IPS DF 6.9 (cell line): Measurements from ENCODE around the gene EFHD1.
A peak's percentile ranks its signal among the peaks of the same experiment; 100 is the strongest.

Source experiments
- DNase-seq: peaks from one replicate; pipeline ENCODE4 v3.0.0-alpha.2; 2013; ENCODE audit warnings: low read depth, low spot score
- H3K27ac ChIP-seq: one replicate; pipeline ENCODE4 v1.5.1; 2013; ENCODE audit warnings: low read length, control low read depth
- H3K27me3 ChIP-seq: 2 replicates; pipeline ENCODE4 v1.6.1; 2013; ENCODE audit warnings: mild to moderate bottlenecking, low read length; ENCODE audit not compliant: control insufficient read depth, insufficient read depth
- H3K36me3 ChIP-seq: 2 replicates; pipeline ENCODE4 v1.6.1; 2013; ENCODE audit warnings: low read length; ENCODE audit not compliant: control insufficient read depth, insufficient read depth
- H3K4me1 ChIP-seq: 2 replicates; pipeline ENCODE4 v1.6.1; 2013; ENCODE audit warnings: low read length; ENCODE audit not compliant: control insufficient read depth, insufficient read depth
- H3K4me3 ChIP-seq: 2 replicates; pipeline ENCODE4 v1.5.1; 2013; ENCODE audit warnings: mild to moderate bottlenecking, low read length
- H3K9me3 ChIP-seq: 2 replicates; pipeline ENCODE4 v1.6.1; 2013; ENCODE audit warnings: low read length, inconsistent platforms; ENCODE audit not compliant: control insufficient read depth, insufficient read depth
- WGBS: extraction: QIAGEN DNeasy Blood & Tissue Kit; methylation state at CpG from one replicate; pipeline ENCODE4 v1.1.7; 2013; ENCODE audit warnings: mixed read lengths, missing lambda C conversion rate; ENCODE audit not compliant: insufficient read length, insufficient coverage; 5-methylcytosine and 5-hydroxymethylcytosine counted together

EFHD1 gene, protein sequence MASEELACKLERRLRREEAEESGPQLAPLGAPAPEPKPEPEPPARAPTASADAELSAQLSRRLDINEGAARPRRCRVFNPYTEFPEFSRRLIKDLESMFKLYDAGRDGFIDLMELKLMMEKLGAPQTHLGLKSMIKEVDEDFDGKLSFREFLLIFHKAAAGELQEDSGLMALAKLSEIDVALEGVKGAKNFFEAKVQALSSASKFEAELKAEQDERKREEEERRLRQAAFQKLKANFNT

DNA sequence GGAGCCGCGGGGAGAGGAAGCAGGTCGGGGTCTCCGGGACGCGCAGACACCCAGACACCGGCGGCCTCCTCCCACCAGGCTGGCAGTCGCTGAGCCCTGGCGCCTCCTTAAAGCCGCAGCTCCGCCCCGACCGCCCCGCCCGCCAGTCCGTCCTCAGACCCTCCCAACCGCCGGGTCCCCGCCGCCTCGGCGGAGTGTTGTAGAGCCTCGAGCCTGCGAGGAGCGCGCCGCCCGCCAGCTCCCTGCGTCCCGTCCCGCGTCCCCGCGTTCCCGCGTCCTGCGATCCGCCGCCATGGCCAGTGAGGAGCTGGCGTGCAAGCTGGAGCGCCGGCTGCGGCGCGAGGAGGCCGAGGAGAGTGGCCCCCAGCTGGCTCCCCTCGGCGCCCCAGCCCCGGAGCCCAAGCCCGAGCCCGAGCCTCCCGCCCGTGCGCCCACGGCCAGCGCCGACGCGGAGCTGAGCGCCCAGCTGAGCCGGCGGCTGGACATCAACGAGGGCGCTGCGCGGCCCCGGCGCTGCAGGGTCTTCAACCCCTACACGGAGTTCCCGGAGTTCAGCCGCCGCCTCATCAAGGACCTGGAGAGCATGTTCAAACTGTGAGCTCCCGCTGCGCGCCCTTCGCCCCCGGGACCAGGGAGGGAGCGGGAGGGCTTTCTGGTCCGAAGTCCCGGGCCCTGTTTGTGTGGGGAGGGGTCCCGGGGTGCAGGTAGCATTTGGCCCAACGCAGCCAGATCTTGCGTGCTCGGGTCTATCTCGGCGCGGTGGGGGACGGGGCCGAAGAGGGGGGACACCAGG lies at the start of gene EFHD1:
TSS of gene EFHD1 (plus strand) at position 192 of the 793 bp plus-strand sequence. CDS start at position 293, 101 bp downstream.
- H3K4me3 ChIP-seq = peak within 1 kb of the TSS; percentile 45
- H3K36me3 ChIP-seq = no peaks in the 10 kb centered on the region
- DNase-seq = no peak
- WGBS = no CpG with 5 or more reads among the region's 90 CpGs
- H3K27ac ChIP-seq = no peak within 1 kb of the TSS
- peaks cover 31% of the 10 kb centered on the region for H3K27me3 ChIP-seq
- peaks cover 3% of the 10 kb centered on the region for H3K4me1 ChIP-seq
- H3K9me3 ChIP-seq = no peaks in the 10 kb centered on the region

DNA sequence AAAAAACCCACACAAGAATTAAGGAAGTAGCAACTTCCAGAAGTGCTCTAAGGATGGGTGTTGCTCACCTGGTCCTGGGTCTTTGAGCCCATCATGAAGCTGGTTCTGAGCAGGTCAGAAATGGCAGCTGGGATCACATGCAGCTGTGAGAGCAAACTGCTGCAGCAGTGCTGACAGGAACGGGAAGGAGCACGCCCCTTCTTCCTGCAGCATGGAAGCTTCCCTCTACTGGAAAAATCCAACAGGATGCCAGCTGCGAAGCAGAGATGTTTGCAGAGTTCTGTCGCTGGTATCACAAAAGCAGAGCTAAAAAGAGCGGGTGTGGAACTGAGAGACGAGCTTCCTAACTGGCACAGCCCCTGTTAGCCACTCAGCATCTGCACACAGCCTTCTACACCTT lies 49.2 kb upstream of the EFHD1 start:
- Histone ChIP-seq H3K27ac (no peak overlapping the region), H3K27me3 (no peaks in the 10 kb centered on the region), H3K9me3 (no peaks in the 10 kb centered on the region), H3K4me3 (no peak overlapping the region), H3K36me3 (0 out of 2 replicates have a peak, but pooled peaks cover 3% of the 10 kb centered on the region), H3K4me1 (peaks cover 3% of the 10 kb centered on the region; the same call in 1 of the 2 replicates)
- no peak for DNase-seq
- no CpG with 5 or more reads among the region's 6 CpGs for WGBS

DNA sequence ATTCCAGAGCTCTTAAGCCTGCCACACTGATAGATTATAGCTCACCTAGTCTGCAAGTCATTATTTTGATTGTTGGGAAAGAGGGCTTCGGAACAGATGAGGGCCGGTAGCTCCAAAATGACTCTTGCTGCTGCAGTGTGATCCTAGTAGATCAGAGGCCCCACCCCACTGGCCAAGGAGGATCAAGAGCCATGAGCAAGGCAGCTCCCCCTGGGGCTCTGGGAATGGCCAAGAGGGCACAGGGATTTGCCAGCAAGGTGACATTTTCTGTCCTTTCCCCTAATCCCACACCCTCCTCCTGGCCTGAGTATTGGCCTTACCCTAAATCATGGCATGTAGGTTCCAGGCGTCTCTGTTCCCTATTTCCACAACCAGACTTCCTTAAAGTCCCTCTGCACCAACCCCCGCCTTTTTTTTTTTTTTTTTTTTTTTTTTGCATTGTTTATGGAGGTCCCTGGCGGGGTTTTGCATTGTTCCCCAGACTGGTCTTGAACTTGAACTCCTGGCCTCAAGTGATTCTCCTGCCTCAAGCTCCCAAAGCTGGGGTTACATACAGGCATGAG lies 46.4 kb upstream of the EFHD1 start:
- Histone ChIP-seq H3K9me3 (no peaks in the 10 kb centered on the region), H3K27ac (no peak overlapping the region), H3K36me3 (no peaks in the 10 kb centered on the region), H3K4me3 (no peak overlapping the region), H3K27me3 (no peaks in the 10 kb centered on the region), H3K4me1 (peaks cover 3% of the 10 kb centered on the region; the same call in 1 of the 2 replicates)
- DNase-seq = no peak
- no CpG with 5 or more reads among the region's 5 CpGs for WGBS

GRCh38 chr2:232587512-232587911 lies 45.9 kb upstream of the EFHD1 start:
- Histone ChIP-seq H3K4me1 (peaks cover 3% of the 10 kb centered on the region; the same call in 1 of the 2 replicates), H3K27me3 (no peaks in the 10 kb centered on the region), H3K27ac (no peak overlapping the region), H3K9me3 (no peaks in the 10 kb centered on the region), H3K4me3 (no peak overlapping the region), H3K36me3 (no peaks in the 10 kb centered on the region)
- no CpG with 5 or more reads among the region's 7 CpGs for WGBS
- DNase-seq = no peak

DNA sequence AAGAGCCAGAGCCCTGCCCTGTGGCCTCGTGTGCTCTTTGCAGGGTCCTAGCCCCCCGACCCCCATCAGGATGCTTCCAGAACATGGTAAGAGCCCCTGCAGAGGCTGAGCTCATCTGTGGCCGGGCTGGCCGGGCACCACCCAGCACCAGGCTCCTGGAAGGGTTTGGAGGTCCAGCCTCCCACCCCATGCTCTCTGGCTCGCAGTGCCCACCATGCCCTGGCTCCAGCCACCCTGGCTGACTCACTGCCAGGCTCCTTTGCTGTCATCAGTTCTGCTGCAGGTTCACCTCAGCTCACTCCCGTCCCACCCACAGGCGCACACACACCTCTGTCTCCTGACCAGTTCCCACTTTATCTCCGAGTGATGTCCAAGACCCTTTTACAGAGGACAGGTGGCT lies 45.4 kb upstream of the EFHD1 start:
- H3K36me3 ChIP-seq = no peaks in the 10 kb centered on the region
- H3K9me3 ChIP-seq = no peaks in the 10 kb centered on the region
- no CpG with 5 or more reads among the region's 8 CpGs for WGBS
- no peak overlapping the region for H3K27ac ChIP-seq
- no peak for DNase-seq
- peaks cover 3% of the 10 kb centered on the region; the same call in 1 of the 2 replicates for H3K4me1 ChIP-seq
- H3K27me3 ChIP-seq = no peaks in the 10 kb centered on the region
- no peak overlapping the region for H3K4me3 ChIP-seq

DNA sequence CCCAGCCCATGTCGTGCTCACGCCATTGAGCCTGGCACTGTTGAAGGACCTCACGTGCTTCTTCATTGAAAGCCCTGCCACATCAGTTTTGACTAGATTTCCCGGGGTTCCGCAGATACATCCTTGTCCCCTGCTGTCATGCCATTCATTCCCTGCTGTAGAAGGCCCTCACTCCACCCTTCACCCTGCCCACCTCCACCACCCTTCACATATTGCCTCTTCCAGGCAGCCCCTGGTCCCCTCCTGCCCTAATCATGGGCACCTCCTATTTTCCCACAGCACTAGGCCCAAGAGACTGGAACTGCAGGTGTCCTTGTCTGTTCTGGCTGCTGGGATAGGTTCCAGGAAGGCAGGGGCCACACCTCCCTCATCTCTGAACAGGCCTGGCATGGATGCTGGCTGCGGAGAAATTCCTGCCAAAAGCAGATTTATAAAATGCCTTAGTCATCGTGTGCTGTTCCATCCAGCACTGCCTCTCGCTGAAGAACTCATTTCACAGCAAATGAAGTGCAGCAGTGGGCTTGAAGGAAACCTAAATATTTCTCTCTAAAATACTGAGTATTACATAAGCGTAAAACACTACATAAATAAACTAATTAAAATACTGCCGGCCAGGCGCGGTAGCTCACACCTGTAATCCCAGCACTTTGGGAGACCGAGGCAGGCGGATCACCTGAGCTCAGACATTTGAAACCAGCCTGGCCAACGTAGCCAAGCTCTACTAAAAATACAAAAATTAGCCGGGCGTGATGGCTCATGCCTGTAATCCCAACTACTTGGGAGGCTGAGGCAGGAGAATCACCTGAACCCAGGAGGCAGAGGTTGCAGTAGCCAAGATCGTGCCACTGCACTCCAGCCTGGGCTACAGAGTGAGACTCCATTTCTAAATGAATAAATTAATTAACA lies 44.5 kb upstream of the EFHD1 start:
- no peak overlapping the region for H3K27ac ChIP-seq
- DNase-seq = no peak

GRCh38 chr2:232592772-232593395 lies 40.5 kb upstream of the EFHD1 start:
- DNase-seq = no peak
- no CpG with 5 or more reads among the region's 3 CpGs for WGBS
- H3K36me3 ChIP-seq = no peaks in the 10 kb centered on the region
- no peaks in the 10 kb centered on the region for H3K9me3 ChIP-seq
- H3K4me3 ChIP-seq = no peak overlapping the region
- peaks cover 1% of the 10 kb centered on the region; the same call in 1 of the 2 replicates for H3K4me1 ChIP-seq
- H3K27ac ChIP-seq = no peak overlapping the region
- no peaks in the 10 kb centered on the region for H3K27me3 ChIP-seq

More for the DNA sequence above, 44.5 kb upstream of the EFHD1 start:
- WGBS = no CpG with 5 or more reads among the region's 18 CpGs
- H3K27me3 ChIP-seq = no peaks in the 10 kb centered on the region
- no peaks in the 10 kb centered on the region for H3K36me3 ChIP-seq
- peaks cover 3% of the 10 kb centered on the region; the same call in 1 of the 2 replicates for H3K4me1 ChIP-seq
- H3K4me3 ChIP-seq = no peak overlapping the region
- H3K9me3 ChIP-seq = no peaks in the 10 kb centered on the region

DNA sequence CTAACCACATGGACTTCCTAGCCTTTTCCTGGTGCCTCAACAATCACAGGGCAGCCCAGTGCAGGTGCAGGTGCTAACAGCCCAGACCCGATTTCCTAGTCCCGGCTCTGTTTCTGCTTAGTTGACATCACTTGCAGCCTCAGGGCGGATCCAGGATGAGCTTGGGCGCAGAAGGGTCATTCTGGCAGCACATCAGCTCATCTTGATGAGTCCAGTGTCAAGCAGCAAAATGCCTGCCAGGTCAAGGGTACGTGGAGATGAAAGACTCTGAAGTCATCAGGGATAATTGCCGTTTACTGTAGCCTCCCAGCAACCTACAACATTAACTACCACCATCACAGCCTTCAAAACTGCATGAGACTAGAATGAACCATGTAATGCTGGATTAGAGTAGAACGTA lies 39.4 kb upstream of the EFHD1 start:
- no peaks in the 10 kb centered on the region for H3K4me1 ChIP-seq
- H3K27ac ChIP-seq = no peak overlapping the region
- no CpG with 5 or more reads among the region's 7 CpGs for WGBS
- H3K27me3 ChIP-seq = no peaks in the 10 kb centered on the region
- no peak for DNase-seq
- H3K9me3 ChIP-seq = no peaks in the 10 kb centered on the region
- no peak overlapping the region for H3K4me3 ChIP-seq
- no peaks in the 10 kb centered on the region for H3K36me3 ChIP-seq

DNA sequence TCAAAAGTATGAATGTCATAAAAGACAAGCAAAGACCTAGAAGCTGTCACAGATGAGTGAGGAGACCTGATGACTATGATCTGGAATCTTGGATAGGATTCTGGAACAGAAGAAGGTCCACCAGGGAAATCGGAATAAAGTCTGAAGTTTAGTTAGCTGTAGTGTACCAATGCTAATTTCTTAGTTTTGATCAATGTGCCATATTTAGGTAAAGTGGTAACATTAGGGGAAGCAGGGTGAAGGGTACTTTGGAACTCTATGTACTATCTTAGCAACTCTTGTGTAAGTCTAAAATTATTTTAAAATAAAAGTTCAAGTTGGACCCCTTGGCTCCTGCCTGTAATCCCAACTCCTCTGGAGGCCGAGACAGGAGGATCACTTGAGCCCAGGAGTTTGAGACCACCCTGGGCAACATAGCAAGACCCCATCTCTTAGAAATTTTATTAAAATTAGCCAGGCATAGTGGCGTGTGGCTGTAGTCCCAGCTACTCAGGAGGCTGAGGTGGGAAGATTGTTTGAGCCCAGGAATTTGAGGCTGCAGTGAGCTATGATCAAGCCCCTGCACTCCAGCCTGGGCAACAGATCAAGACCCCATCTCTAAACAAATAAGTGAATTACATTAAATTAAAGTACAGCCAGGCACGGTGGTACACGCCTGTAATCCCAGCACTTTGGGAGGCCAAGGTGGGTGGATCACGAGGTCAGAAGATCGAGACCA lies 35.9 kb upstream of the EFHD1 start:
- H3K36me3 ChIP-seq = no peaks in the 10 kb centered on the region
- no peak overlapping the region for H3K4me3 ChIP-seq
- no CpG with 5 or more reads among the region's 7 CpGs for WGBS
- no peak for DNase-seq
- no peaks in the 10 kb centered on the region for H3K9me3 ChIP-seq
- H3K27me3 ChIP-seq = no peaks in the 10 kb centered on the region
- H3K27ac ChIP-seq = no peak overlapping the region
- H3K4me1 ChIP-seq = no peaks in the 10 kb centered on the region
